ENCODE measurements around the gene IL2RA. TPM values are rescaled to one million over a fixed set of nuclear protein-coding genes. Genes with fewer than 3 reads are reported as not detected.

The IL2RA gene
- total RNA-seq, 2 donors from 2014 or later, result 51.7 to 59.2 TPM

DNA sequence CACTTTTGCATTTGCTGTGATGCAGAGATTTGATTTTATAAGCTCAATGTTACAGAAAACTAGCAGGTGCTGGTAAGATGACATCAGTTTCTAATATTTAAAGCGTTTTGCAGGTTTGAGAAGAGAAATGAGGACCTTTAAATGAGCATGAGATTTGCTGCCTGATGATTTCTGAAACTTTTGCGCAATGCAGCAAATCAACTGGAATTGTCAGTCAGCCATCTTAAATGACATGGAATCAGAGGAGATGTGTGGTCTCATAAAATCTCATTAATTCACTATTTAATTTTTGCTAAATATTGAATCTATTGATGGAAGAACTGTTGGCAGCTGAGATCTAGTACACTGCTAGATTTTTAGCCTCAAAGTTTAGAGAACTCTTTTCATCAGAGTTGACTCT, 30.6 kb upstream of the IL2RA start:
- no peak overlapping the region for H3K4me3 Mint-ChIP-seq
- H3K27ac Mint-ChIP-seq, result peak overlapping the region; percentile 53
- peaks cover 55% of the 10 kb centered on the region for H3K4me1 Mint-ChIP-seq
- no peaks in the 10 kb centered on the region for H3K27me3 Mint-ChIP-seq
- no peak for DNase-seq
- H3K36me3 Mint-ChIP-seq (ENCODE audit: low read depth), result peaks cover 4% of the 10 kb centered on the region
- H3K9me3 ChIP-seq (ENCODE audit: control insufficient read depth, low read length, poor library complexity, severe bottlenecking), result no peaks in the 10 kb centered on the region
- no peak for ATAC-seq

- no peak for ATAC-seq
- peaks cover 56% of the 10 kb centered on the region for H3K4me1 Mint-ChIP-seq
- no peaks in the 10 kb centered on the region for H3K9me3 ChIP-seq (ENCODE audit: control insufficient read depth, low read length, poor library complexity, severe bottlenecking)
- no peaks in the 10 kb centered on the region for H3K27me3 Mint-ChIP-seq
- peak overlapping the region; percentile 53 for H3K27ac Mint-ChIP-seq
- H3K36me3 Mint-ChIP-seq (ENCODE audit: low read depth), result peaks cover 2% of the 10 kb centered on the region
- H3K4me3 Mint-ChIP-seq, result peak overlapping the region; percentile 57
- DNase-seq, result no peak
Measured at GRCh38 chr10:6091630-6092029, 29.5 kb upstream of the IL2RA start.

- H3K4me3 Mint-ChIP-seq, result peak overlapping the region; percentile 98
Measured at GRCh38 chr10:6089334-6090219, 27.4 kb upstream of the IL2RA start.

GRCh38 chr10:6088721-6089333, 26.7 kb upstream of the IL2RA start, which contains the start of gene RBM17:
TSS of gene RBM17 (plus strand) at chr10:6089034. CDS start at chr10:6097066, 8,032 bp downstream.
- ATAC-seq (peak; percentile 85), DNase-seq (peak; percentile 89 to 99 (median 97))
- peaks cover 2% of the 10 kb centered on the region for H3K36me3 Mint-ChIP-seq (ENCODE audit: low read depth)
- no peaks in the 10 kb centered on the region for H3K27me3 Mint-ChIP-seq
- H3K4me3 Mint-ChIP-seq, result peak within 1 kb of the TSS; percentile 98
- no peaks in the 10 kb centered on the region for H3K9me3 ChIP-seq (ENCODE audit: control insufficient read depth, low read length, poor library complexity, severe bottlenecking)
- H3K27ac Mint-ChIP-seq, result peak within 1 kb of the TSS; percentile 97
- H3K4me1 Mint-ChIP-seq, result peaks cover 50% of the 10 kb centered on the region

More at GRCh38 chr10:6089334-6090219, 27.4 kb upstream of the IL2RA start:
- DNase-seq, result no peak
- peaks cover 2% of the 10 kb centered on the region for H3K36me3 Mint-ChIP-seq (ENCODE audit: low read depth)
- H3K4me1 Mint-ChIP-seq, result peaks cover 53% of the 10 kb centered on the region
- no peaks in the 10 kb centered on the region for H3K9me3 ChIP-seq (ENCODE audit: control insufficient read depth, low read length, poor library complexity, severe bottlenecking)
- H3K27me3 Mint-ChIP-seq, result no peaks in the 10 kb centered on the region
- H3K27ac Mint-ChIP-seq, result peak overlapping the region; percentile 97
- no peak for ATAC-seq

DNA sequence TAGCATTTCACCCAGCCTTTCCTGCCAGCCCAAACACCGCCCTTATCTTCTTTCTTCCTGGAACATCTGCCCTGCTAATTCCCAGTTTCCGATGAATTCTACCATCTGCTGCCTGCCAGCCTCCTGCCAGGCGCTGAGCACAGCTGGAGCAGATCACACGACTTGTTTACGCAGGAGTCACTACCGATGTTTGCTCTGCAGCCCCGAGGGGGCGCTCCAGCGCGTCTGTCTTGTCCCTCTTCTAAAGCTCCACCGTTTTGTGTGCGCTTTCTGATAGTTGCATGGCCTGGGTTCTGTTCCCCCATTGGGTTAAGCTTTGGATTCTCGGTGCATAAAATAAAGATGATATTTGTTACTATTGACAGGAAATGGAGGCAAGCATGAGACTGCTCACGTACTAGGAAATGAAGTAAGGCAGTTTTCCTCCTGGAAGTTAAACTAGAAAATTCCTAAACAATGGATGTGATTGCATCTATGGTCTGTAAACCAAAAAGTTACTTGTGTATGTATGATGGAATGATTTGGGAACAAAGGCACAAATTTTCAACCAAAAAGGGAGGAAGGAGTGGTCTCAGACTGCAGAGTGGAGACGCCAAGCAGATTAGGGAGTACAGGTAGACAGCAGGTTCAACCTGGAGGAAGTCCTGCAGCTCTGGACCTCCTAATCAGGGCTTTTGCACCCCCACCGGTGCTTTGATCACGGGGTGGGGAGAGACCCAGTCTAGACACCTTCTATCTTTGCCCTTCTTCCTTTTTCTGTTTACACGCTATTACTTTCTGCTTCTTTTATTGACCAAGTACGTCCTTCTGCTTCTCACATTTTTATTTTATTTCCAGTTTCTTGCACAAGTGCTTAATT, 24.4 kb upstream of the IL2RA start:
- no peaks in the 10 kb centered on the region for H3K27me3 Mint-ChIP-seq
- ATAC-seq (peak; percentile 57), DNase-seq (peak; percentile 63 to 84 (median 70))
- peak overlapping the region; percentile 51 for H3K27ac Mint-ChIP-seq
- peak overlapping the region; percentile 86 for H3K4me3 Mint-ChIP-seq
- no peaks in the 10 kb centered on the region for H3K9me3 ChIP-seq (ENCODE audit: control insufficient read depth, low read length, poor library complexity, severe bottlenecking)
- H3K4me1 Mint-ChIP-seq, result peaks cover 48% of the 10 kb centered on the region
- H3K36me3 Mint-ChIP-seq (ENCODE audit: low read depth), result peaks cover 2% of the 10 kb centered on the region

DNA sequence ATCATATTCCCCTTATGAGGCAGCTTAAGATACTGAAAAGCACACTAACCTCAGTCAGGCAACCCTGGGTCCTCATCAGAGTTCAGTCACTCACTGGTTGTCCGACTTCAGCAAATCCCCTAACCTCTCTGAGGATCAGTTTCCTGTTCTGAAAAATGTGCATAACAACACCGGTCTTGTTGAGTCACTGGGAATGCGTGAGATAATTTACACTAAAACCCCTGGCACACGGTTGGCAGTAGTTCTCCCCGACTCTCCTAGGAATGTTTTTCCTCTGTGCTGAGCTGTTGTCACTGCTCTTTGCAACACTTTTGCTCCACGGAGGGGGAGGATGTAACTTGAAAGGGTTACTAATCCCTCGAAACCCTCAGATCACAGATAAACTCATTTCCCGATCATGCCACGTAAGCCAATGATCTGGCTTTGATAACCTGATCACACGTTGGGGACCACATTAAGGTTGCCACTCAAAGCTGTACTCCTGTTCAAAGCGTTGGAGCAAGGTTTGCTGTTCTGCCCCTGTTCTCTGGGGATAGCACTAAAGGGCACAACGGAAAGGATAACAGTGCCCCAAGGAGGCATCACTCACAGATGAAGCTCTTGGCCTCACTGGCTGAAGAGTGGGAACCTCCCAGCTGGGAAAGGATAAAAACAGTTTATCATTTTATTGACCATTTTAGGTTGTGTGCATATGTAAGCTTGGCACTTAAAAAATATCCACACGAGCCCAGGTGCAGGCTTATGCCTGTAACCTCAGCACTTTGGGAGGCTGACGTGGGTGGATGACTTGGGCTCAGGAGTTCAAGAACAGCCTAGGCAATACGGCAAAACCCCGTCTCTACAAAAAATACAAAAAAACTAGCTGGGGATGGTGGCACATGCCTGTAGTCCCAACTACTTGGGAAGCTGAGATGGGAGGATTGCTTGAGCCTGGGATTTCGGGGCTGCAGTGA, 21.6 kb upstream of the IL2RA start:
- Mint-ChIP-seq H3K27ac (peak overlapping the region; percentile 67), H3K4me3 (peak overlapping the region; percentile 82), H3K36me3 (ENCODE audit: low read depth) (no peaks in the 10 kb centered on the region), H3K4me1 (peaks cover 34% of the 10 kb centered on the region), H3K27me3 (no peaks in the 10 kb centered on the region)
- DNase-seq (no peak), ATAC-seq (peak; percentile 42)
- H3K9me3 ChIP-seq (ENCODE audit: control insufficient read depth, low read length, poor library complexity, severe bottlenecking), result no peaks in the 10 kb centered on the region

DNA sequence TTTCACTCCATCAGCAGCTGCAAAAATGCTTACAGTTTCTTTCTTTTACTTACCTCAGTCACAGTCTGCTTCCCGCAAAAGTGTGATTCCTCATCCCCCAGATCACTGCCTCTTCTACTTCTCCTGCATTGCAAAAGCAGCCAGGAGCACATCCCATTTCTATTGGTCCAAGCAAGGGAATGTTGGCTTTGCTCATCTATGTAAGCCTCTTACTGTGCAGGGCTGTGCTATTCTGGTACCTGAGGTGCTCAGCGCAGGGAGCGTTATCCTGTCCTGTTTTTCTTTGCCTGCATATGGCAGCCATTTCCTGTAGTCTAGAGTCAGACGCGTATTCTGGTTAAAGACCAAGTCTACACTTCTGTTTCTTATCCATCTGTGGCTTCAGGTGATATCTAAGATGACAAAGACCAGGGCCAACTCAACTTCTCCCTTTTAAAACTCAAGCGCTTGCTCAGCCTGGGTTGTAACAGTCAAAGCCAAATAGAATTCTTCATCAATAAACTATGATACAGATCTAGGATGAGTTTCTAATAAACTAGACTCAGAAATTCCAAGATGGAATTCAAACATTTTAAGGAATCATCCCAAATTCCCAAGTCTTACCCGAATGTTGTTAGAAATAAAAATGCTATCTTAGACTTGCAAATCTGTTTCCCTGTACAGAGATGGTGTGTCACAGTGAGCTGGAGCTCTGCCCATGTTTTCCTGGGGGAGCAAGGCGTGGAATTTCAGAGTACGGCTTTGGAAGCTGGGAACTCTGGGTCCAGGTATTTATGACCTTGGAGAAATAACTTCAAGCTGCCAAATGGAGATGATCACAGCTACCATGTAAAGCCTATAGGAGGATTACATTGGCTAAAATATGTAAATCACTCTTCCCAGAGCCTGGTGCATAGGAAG, 20.6 kb upstream of the IL2RA start:
- H3K27ac Mint-ChIP-seq, result peak overlapping the region; percentile 67
- peak overlapping the region; percentile 82 for H3K4me3 Mint-ChIP-seq
- H3K36me3 Mint-ChIP-seq (ENCODE audit: low read depth), result no peaks in the 10 kb centered on the region
- H3K9me3 ChIP-seq (ENCODE audit: control insufficient read depth, low read length, poor library complexity, severe bottlenecking), result no peaks in the 10 kb centered on the region
- DNase-seq, result no peak
- peaks cover 28% of the 10 kb centered on the region for H3K4me1 Mint-ChIP-seq
- ATAC-seq, result no peak
- H3K27me3 Mint-ChIP-seq, result no peaks in the 10 kb centered on the region

GRCh38 chr10:6080417-6080973, 18.3 kb upstream of the IL2RA start:
- H3K4me1 Mint-ChIP-seq, result peaks cover 23% of the 10 kb centered on the region
- H3K36me3 Mint-ChIP-seq (ENCODE audit: low read depth), result no peaks in the 10 kb centered on the region
- H3K4me3 Mint-ChIP-seq, result no peak overlapping the region
- no peak overlapping the region for H3K27ac Mint-ChIP-seq
- H3K9me3 ChIP-seq (ENCODE audit: control insufficient read depth, low read length, poor library complexity, severe bottlenecking), result no peaks in the 10 kb centered on the region
- no peak for DNase-seq
- no peaks in the 10 kb centered on the region for H3K27me3 Mint-ChIP-seq
- ATAC-seq, result no peak

DNA sequence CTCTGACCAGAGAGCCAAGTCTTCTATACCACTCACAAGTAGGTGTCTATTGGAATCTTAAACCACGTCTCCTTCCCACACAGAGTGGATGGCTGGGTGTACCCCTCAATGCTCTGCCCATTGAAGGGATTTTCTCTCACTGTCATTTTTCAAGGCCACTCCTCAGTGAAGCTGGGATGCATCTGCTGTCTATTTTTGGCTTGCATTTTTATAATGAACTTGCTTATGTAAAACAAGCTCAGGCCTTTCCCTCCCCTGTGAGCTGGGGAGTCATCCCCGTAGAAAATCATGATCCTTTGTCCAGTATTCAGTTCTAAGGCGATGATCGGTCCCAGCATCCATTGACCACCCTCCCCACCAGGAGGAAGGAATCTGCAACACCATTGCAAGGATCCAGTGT, 16.9 kb upstream of the IL2RA start:
- Mint-ChIP-seq H3K4me3 (no peak overlapping the region), H3K36me3 (ENCODE audit: low read depth) (no peaks in the 10 kb centered on the region), H3K4me1 (peaks cover 28% of the 10 kb centered on the region), H3K27me3 (no peaks in the 10 kb centered on the region), H3K27ac (no peak overlapping the region)
- DNase-seq, result no peak
- no peaks in the 10 kb centered on the region for H3K9me3 ChIP-seq (ENCODE audit: control insufficient read depth, low read length, poor library complexity, severe bottlenecking)
- no peak for ATAC-seq

DNA sequence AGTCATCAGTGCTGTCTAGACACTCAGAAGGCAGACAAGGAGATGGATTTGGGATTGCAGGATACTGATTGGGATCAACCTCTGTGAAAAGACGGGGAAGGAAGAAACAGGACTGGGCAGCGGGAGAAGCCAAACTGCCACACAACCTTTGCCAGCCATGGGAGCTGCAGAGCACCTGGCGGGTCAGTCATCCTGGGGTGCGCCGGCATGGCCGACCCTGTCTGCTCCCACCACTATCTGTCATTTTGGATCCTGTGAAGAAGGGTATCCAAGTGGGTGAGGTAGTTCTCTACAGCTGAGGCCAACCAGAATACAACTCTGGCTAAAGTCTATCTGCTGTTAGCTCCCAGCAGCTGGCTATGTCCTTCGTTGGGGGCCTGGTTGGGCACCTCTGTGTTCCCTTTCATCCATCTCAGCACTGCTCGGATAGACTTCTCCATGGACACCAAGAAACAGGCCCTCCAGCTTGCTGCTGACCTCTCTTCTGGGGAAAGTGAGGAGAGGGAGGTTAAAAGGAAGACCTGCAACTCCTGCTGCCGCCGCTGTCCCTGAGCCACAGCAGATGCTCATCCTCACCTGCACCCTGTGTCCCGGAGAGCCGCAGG, 15.0 kb upstream of the IL2RA start:
- H3K4me1 Mint-ChIP-seq, result peaks cover 24% of the 10 kb centered on the region
- no peaks in the 10 kb centered on the region for H3K27me3 Mint-ChIP-seq
- ATAC-seq, result no peak
- no peak overlapping the region for H3K4me3 Mint-ChIP-seq
- DNase-seq, result no peak
- no peaks in the 10 kb centered on the region for H3K9me3 ChIP-seq (ENCODE audit: control insufficient read depth, low read length, poor library complexity, severe bottlenecking)
- H3K36me3 Mint-ChIP-seq (ENCODE audit: low read depth), result no peaks in the 10 kb centered on the region
- no peak overlapping the region for H3K27ac Mint-ChIP-seq

Data from T-helper 17 cell (primary cell).